GM23338 (cell line): ENCODE measurements around the gene SH3RF2. TPM values are rescaled to one million over a fixed set of nuclear protein-coding genes. Genes with fewer than 3 reads are reported as not detected.

ENCODE experiments used
- ATAC-seq: fragments of 200-7000 bp; cut with Tn5 transposase; 3 replicates; pipeline ENCODE4 v1.9.1; 2020
- DNase-seq: peaks from one replicate; pipeline ENCODE4 v3.0.0-alpha.2; 2015; ENCODE audit warnings: low spot score
- H2AFZ ChIP-seq: fragments of 200-600 bp; sonication (generic); 2 replicates; pipeline ENCODE4 v1.8.0; 2016; ENCODE audit warnings: antibody characterized with exemption, mild to moderate bottlenecking, moderate library complexity
- H3F3A ChIP-seq: fragments of 200-600 bp; sonication (generic); replicated peaks from 2 replicates; pipeline ENCODE4 v1.8.0; 2017; ENCODE audit warnings: antibody characterized with exemption, mixed run types, low read depth
- H3K27ac ChIP-seq: fragments of 200-600 bp; sonication (generic); 2 replicates; pipeline ENCODE4 v1.6.1; 2016; ENCODE audit warnings: low read depth
- H3K27me3 ChIP-seq: fragments of 200-600 bp; sonication (generic); 2 replicates; pipeline ENCODE4 v1.8.0; 2016; ENCODE audit warnings: mild to moderate bottlenecking, mixed run types, moderate library complexity; ENCODE audit not compliant: insufficient read depth
- H3K36me3 ChIP-seq: fragments of 200-600 bp; sonication (generic); 2 replicates; pipeline ENCODE4 v1.8.0; 2016; ENCODE audit warnings: mild to moderate bottlenecking; ENCODE audit not compliant: insufficient read depth
- H3K4me1 ChIP-seq: fragments of 200-600 bp; sonication (generic); 2 replicates; pipeline ENCODE4 v1.8.0; 2016; ENCODE audit warnings: mild to moderate bottlenecking, moderate library complexity; ENCODE audit not compliant: insufficient read depth
- H3K4me2 ChIP-seq: fragments of 200-600 bp; sonication (generic); 2 replicates; pipeline ENCODE4 v1.7.1; 2017; ENCODE audit warnings: mixed run types
- H3K4me3 ChIP-seq: fragments of 200-600 bp; sonication (generic); 2 replicates; pipeline ENCODE4 v1.6.1; 2016; ENCODE audit warnings: mixed run types
- H3K79me2 ChIP-seq: fragments of 200-600 bp; sonication (generic); replicated peaks from 2 replicates; pipeline ENCODE4 v1.8.0; 2017; ENCODE audit warnings: mild to moderate bottlenecking; ENCODE audit not compliant: insufficient read depth
- H3K9me2 ChIP-seq: fragments of 200-600 bp; sonication (generic); 2 replicates; pipeline ENCODE4 v1.8.0; 2017; ENCODE audit not compliant: insufficient read depth
- H4K20me1 ChIP-seq: fragments of 200-600 bp; sonication (generic); replicated peaks from 2 replicates; pipeline ENCODE4 v1.8.0; 2017; ENCODE audit warnings: mild to moderate bottlenecking; ENCODE audit not compliant: insufficient read depth
- H3K27ac Mint-ChIP-seq: 2 replicates; pipeline ENCODE4 v1.8.0; 2020; ENCODE audit warnings: inconsistent platforms, mild to moderate bottlenecking, moderate library complexity, mixed read lengths
- H3K27me3 Mint-ChIP-seq: 3 replicates; pipeline ENCODE4 v1.8.0; 2022; ENCODE audit warnings: low read depth, mild to moderate bottlenecking, moderate library complexity, mixed read lengths, inconsistent platforms; ENCODE audit not compliant: insufficient read depth, poor library complexity
- H3K36me3 Mint-ChIP-seq: 3 replicates; pipeline ENCODE4 v1.8.0; 2021; ENCODE audit warnings: low read depth, mild to moderate bottlenecking, inconsistent platforms, moderate library complexity, mixed read lengths
- H3K4me1 Mint-ChIP-seq: 3 replicates; pipeline ENCODE4 v1.8.0; 2020; ENCODE audit warnings: mild to moderate bottlenecking, inconsistent platforms, mixed read lengths
- H3K4me3 Mint-ChIP-seq: 3 replicates; pipeline ENCODE4 v1.8.0; 2021; ENCODE audit warnings: moderate library complexity, mild to moderate bottlenecking, inconsistent platforms, mixed read lengths
- H3K9me3 Mint-ChIP-seq: 3 replicates; pipeline ENCODE4 v1.8.0; 2020; ENCODE audit warnings: moderate library complexity, mild to moderate bottlenecking, inconsistent platforms, mixed read lengths
- CREB1 ChIP-seq: fragments of 250-450 bp; sonication (Bioruptor Pico); IDR thresholded peaks from 2 replicates; pipeline ENCODE4 v1.5.0; 2020; ENCODE audit warnings: low read depth, mild to moderate bottlenecking, moderate library complexity
- CTCF ChIP-seq, 2 experiments: fragments of 200-600 bp in 1 of 2; sonication (generic) in 1 of 2; conservative IDR thresholded peaks; 2 replicates each; pipeline versions ENCODE4 v1.5.1 to v1.6.1; 2016 to 2017; ENCODE audit warnings: antibody characterized with exemption in 2 of 2, low read depth in 2 of 2, mild to moderate bottlenecking in 2 of 2, moderate library complexity in 1 of 2
- ETS1 ChIP-seq: IDR thresholded peaks from 2 replicates; pipeline ENCODE4 v1.6.1; 2016; ENCODE audit warnings: antibody characterized with exemption
- EZH2 ChIP-seq: fragments of 200-600 bp; sonication (generic); IDR thresholded peaks from one replicate; pipeline ENCODE4 v1.8.0; 2017; ENCODE audit warnings: antibody characterized with exemption, mild to moderate bottlenecking, low read depth; ENCODE audit not compliant: unreplicated experiment
- EZH2phosphoT487 ChIP-seq: fragments of 200-600 bp; sonication (generic); IDR thresholded peaks from one replicate; pipeline ENCODE4 v1.8.1; 2018; ENCODE audit warnings: antibody characterized with exemption; ENCODE audit not compliant: unreplicated experiment
- JUNB ChIP-seq: IDR thresholded peaks from one replicate; pipeline ENCODE4 v1.6.1; 2016; ENCODE audit warnings: antibody characterized with exemption; ENCODE audit not compliant: unreplicated experiment
- NANOG ChIP-seq: IDR thresholded peaks from 2 replicates; pipeline ENCODE4 v1.6.1; 2016; ENCODE audit warnings: antibody characterized with exemption, borderline replicate concordance
- POLR2AphosphoS5 ChIP-seq: IDR thresholded peaks from 2 replicates; pipeline ENCODE4 v1.6.1; 2016; ENCODE audit warnings: antibody characterized with exemption, low read depth
- REST ChIP-seq: IDR thresholded peaks from one replicate; pipeline ENCODE4 v1.6.1; 2018; ENCODE audit warnings: antibody characterized with exemption; ENCODE audit not compliant: unreplicated experiment
- STAT1 ChIP-seq: IDR thresholded peaks from one replicate; pipeline ENCODE4 v1.6.1; 2016; ENCODE audit warnings: antibody characterized with exemption; ENCODE audit not compliant: unreplicated experiment
- ZNF114 ChIP-seq: fragments of 250-450 bp; sonication (Bioruptor Pico); IDR thresholded peaks from 2 replicates; pipeline ENCODE4 v1.5.0; 2020; ENCODE audit warnings: mild to moderate bottlenecking, moderate library complexity
- ZNF331 ChIP-seq: fragments of 250-450 bp; sonication (Bioruptor Pico); IDR thresholded peaks from 2 replicates; pipeline ENCODE4 v1.5.0; 2020; ENCODE audit warnings: low read depth, mild to moderate bottlenecking, moderate library complexity
- ZNF462 ChIP-seq: fragments of 250-450 bp; sonication (Bioruptor Pico); IDR thresholded peaks from 2 replicates; pipeline ENCODE4 v1.5.0; 2020; ENCODE audit warnings: mild to moderate bottlenecking, moderate library complexity
- polyA plus RNA-seq: library from polyadenylated mRNA; unstranded; fragments of >200 nt; fragmentation: Nextera tagmentation; extraction: Ambion mirVana; gene quantifications from 2 replicates; pipeline ENCODE4 v1.2.1, GENCODE V29; 2016
- total RNA-seq: library from RNA; depleted of rRNA; stranded (reverse); fragments of >200 nt; shearing (Covaris generic); gene quantifications from 2 replicates; pipeline ENCODE4 v1.2.3, GENCODE V29; 2014

Gene SH3RF2
- total and polyA plus RNA-seq, 2 experiments from 2014 or later: 1.7 to 2.4 TPM

- no peaks in the 10 kb centered on the region for H3K4me1 Mint-ChIP-seq
- H3K27me3 ChIP-seq: no peaks in the 10 kb centered on the region
Observed at GRCh38 chr5:146088098-146088497, 151.7 kb downstream of the SH3RF2 start.

More at GRCh38 chr5:146088098-146088497, 151.7 kb downstream of the SH3RF2 start:
- no peaks in the 10 kb centered on the region for H4K20me1 ChIP-seq
- ATAC-seq (no peak), DNase-seq (no peak)
- no peak overlapping the region for H2AFZ ChIP-seq
- peaks cover 5% of the 10 kb centered on the region; the same call in 1 of the 2 replicates for H3K9me2 ChIP-seq
- no peak overlapping the region for H3K4me2 ChIP-seq
- TF ChIP-seq ZNF331 (CRISPR knock-in tag) (no peak), CREB1 (CRISPR knock-in tag) (no peak), ETS1 (no peak), JUNB (no peak), POLR2AphosphoS5 (no peak), NANOG (no peak), EZH2phosphoT487 (no peak), ZNF114 (CRISPR knock-in tag) (no peak), ZNF462 (CRISPR knock-in tag) (no peak), REST (no peak), EZH2 (no peak), CTCF (conservative IDR thresholded peaks at IDR 0.05; ENCODE audit: low read depth in 2 of 2) (no peak), STAT1 (no peak)
- H3K4me1 ChIP-seq: no peaks in the 10 kb centered on the region
- H3K4me3 ChIP-seq: no peak overlapping the region
- no peaks in the 10 kb centered on the region for H3K36me3 ChIP-seq
- no peaks in the 10 kb centered on the region for H3F3A ChIP-seq
- Mint-ChIP-seq H3K4me3 (no peak overlapping the region), H3K27me3 (peaks cover 7% of the 10 kb centered on the region), H3K9me3 (no peaks in the 10 kb centered on the region), H3K27ac (no peak overlapping the region), H3K36me3 (no peaks in the 10 kb centered on the region)
- no peaks in the 10 kb centered on the region for H3K79me2 ChIP-seq
- H3K27ac ChIP-seq: no peak overlapping the region
